ENCODE measurements around the gene NCEH1. TPM values are rescaled to one million over a fixed set of nuclear protein-coding genes. Genes with fewer than 3 reads are reported as not detected.

NCEH1 gene
- total RNA-seq, 2 experiments from 2014 or later, result 0.33 to 0.50 TPM

DNA sequence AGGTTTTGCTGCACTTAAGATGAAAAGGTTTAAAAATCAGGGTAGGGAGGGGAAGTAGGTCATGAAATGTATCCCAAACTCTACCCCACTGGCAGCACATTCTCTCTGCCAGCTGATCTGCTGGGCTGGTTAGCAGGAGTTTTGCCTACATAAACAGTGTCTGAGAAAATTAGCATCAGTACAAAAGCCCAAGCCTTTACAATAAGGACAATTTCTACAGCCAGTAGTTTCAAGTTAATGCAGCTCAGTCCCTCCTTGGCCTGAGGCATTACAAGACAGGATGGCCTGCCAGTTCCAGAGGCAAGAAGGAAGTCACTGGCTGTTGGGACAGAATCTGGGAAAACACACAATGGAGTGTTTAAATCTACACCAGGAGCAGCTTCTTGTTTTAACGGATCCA, 32.8 kb downstream of the NCEH1 start:
- no peak for DNase-seq
- Mint-ChIP-seq H3K4me1 (ENCODE audit: low read depth) (peaks cover 6% of the 10 kb centered on the region), H3K9me3 (no peaks in the 10 kb centered on the region), H3K27me3 (no peaks in the 10 kb centered on the region), H3K4me3 (no peak overlapping the region), H3K27ac (no peak overlapping the region), H3K36me3 (ENCODE audit: low read depth) (no peaks in the 10 kb centered on the region)
- POLR2A ChIA-PET, result no interaction called here
- ATAC-seq (ENCODE audit: poor library complexity), result no peak
- Histone ChIP-seq H3K27ac (ENCODE audit: low read depth in 1 of 2, low read length in 2 of 2) (no peak overlapping the region), H3K27me3 (ENCODE audit: control insufficient read depth in 1 of 2, insufficient read depth in 2 of 2, low read length in 2 of 2) (no peaks in the 10 kb centered on the region), H3K9me3 (ENCODE audit: control insufficient read depth in 1 of 2, insufficient read depth in 1 of 2, low read length in 2 of 2) (no peaks in the 10 kb centered on the region), H3K36me3 (ENCODE audit: insufficient read depth, low read length) (no peaks in the 10 kb centered on the region), H3K4me1 (ENCODE audit: insufficient read depth, low read length) (no peaks in the 10 kb centered on the region), H3K4me3 (ENCODE audit: low read length) (no peak overlapping the region)
- CTCF ChIA-PET, result interaction anchor here (2.3 kb wide), 1 partner anchor 11 kb away, joined by 4 read pairs; no protein-coding TSS in a partner anchor
- intact Hi-C loops (cut with DNase I, micrococcal nuclease), result no loop called here
- TF ChIP-seq, protein P1, sequence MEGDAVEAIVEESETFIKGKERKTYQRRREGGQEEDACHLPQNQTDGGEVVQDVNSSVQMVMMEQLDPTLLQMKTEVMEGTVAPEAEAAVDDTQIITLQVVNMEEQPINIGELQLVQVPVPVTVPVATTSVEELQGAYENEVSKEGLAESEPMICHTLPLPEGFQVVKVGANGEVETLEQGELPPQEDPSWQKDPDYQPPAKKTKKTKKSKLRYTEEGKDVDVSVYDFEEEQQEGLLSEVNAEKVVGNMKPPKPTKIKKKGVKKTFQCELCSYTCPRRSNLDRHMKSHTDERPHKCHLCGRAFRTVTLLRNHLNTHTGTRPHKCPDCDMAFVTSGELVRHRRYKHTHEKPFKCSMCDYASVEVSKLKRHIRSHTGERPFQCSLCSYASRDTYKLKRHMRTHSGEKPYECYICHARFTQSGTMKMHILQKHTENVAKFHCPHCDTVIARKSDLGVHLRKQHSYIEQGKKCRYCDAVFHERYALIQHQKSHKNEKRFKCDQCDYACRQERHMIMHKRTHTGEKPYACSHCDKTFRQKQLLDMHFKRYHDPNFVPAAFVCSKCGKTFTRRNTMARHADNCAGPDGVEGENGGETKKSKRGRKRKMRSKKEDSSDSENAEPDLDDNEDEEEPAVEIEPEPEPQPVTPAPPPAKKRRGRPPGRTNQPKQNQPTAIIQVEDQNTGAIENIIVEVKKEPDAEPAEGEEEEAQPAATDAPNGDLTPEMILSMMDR (IDR thresholded peaks at IDR 0.05), result no peak

DNA sequence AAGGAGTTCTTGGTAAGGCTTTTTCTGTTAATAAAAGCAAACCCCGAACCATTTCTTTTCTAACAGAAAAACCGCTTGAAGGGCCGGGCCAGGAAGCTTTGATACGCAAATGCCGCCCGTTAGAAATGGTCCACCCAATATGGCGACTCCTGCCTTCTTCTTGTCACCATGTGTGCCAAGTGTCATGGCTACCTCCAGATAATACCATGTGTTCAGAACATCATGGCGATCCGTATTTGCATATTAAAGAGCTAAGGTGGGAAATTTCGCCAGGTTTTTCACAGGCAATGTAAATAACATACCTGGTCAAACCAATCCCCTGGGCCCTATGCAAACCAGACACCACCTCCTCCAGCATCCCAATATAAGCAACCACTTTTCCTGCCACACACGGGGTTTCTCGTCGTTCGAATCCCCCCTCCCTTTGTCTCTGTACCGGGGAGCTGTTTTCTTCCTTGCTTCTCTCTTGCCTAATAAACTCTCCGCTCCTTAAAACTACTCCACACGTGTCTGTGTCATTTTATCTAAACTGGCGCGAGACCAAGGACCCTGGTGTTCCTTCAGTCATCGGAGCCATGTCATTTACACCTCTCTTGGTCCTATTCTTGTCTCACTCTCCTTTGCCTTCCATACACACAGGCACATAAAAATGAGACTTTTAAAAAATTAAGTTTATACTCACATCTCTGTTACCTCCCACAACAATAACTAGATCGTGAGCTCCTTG, 34.5 kb downstream of the NCEH1 start:
- DNase-seq (no peak), ATAC-seq (ENCODE audit: poor library complexity) (no peak)
- no peak overlapping the region for H3K4me3 ChIP-seq (ENCODE audit: low read length)
- POLR2A ChIA-PET, result no interaction called here
- no peaks in the 10 kb centered on the region for H3K4me1 ChIP-seq (ENCODE audit: insufficient read depth, low read length)
- no peaks in the 10 kb centered on the region for H3K36me3 Mint-ChIP-seq (ENCODE audit: low read depth)
- TF ChIP-seq, protein P1 (IDR thresholded peaks at IDR 0.05), result no peak
- no peak overlapping the region for H3K27ac Mint-ChIP-seq
- intact Hi-C loops (cut with DNase I, micrococcal nuclease), result no loop called here
- no peaks in the 10 kb centered on the region for H3K36me3 ChIP-seq (ENCODE audit: insufficient read depth, low read length)
- no peaks in the 10 kb centered on the region for H3K9me3 ChIP-seq (ENCODE audit: control insufficient read depth in 1 of 2, insufficient read depth in 1 of 2, low read length in 2 of 2)
- CTCF ChIA-PET, result interaction anchor here (2.3 kb wide), 1 partner anchor 10 kb away, joined by 4 read pairs; no protein-coding TSS in a partner anchor
- H3K27me3 ChIP-seq (ENCODE audit: control insufficient read depth in 1 of 2, insufficient read depth in 2 of 2, low read length in 2 of 2), result no peaks in the 10 kb centered on the region
- no peak overlapping the region for H3K4me3 Mint-ChIP-seq
- no peaks in the 10 kb centered on the region for H3K9me3 Mint-ChIP-seq
- H3K4me1 Mint-ChIP-seq (ENCODE audit: low read depth), result peaks cover 6% of the 10 kb centered on the region
- no peak overlapping the region for H3K27ac ChIP-seq (ENCODE audit: low read depth in 1 of 2, low read length in 2 of 2)
- no peaks in the 10 kb centered on the region for H3K27me3 Mint-ChIP-seq

DNA sequence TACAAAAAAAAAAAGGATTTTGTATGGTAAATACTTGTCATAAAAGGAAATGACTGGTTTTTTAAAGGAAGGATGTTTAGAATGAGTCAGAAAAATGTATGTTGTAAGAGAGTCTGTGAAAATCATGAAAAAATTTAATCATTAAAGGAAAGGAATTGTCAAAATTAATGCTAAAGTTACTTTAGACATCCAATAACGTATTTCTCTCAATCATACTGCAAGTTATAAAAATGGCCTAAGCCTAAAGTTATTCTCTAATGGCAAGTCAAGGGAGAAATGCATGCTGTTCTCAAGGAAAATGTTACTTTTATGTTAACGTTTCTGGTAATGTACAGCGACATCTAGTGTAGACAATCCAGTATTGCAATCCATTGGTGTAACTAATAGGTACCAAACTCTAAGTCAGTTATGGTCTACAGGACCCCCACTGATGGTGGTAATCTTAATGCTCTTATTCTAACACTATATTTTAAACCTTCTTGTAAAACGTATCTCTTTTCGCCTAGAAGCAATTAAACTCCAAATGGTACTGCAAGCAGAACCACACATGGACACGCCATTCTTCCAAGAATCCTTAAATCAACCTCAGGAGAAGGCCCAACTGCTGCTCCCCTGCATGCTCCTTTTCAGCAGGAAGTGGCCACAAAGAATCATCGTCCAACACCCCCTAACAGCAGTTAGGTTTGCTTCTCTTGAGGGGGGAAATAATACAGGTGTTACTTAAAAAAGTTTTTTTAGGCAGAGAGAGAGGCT, 35.2 kb downstream of the NCEH1 start:
- POLR2A ChIA-PET, result no interaction called here
- Histone ChIP-seq H3K4me1 (ENCODE audit: insufficient read depth, low read length) (no peaks in the 10 kb centered on the region), H3K4me3 (ENCODE audit: low read length) (no peak overlapping the region), H3K36me3 (ENCODE audit: insufficient read depth, low read length) (no peaks in the 10 kb centered on the region), H3K27me3 (ENCODE audit: control insufficient read depth in 1 of 2, insufficient read depth in 2 of 2, low read length in 2 of 2) (no peaks in the 10 kb centered on the region), H3K9me3 (ENCODE audit: control insufficient read depth in 1 of 2, insufficient read depth in 1 of 2, low read length in 2 of 2) (no peaks in the 10 kb centered on the region), H3K27ac (ENCODE audit: low read depth in 1 of 2, low read length in 2 of 2) (no peak overlapping the region)
- no peak overlapping the region for H3K27ac Mint-ChIP-seq
- intact Hi-C loops (cut with DNase I, micrococcal nuclease), result no loop called here
- peaks cover 6% of the 10 kb centered on the region for H3K4me1 Mint-ChIP-seq (ENCODE audit: low read depth)
- CTCF ChIA-PET, result interaction anchor here (2.3 kb wide), 1 partner anchor 9 kb away, joined by 4 read pairs; no protein-coding TSS in a partner anchor
- H3K36me3 Mint-ChIP-seq (ENCODE audit: low read depth), result no peaks in the 10 kb centered on the region
- ATAC-seq (ENCODE audit: poor library complexity) (peak; percentile 52), DNase-seq (peak in 4 of 14 experiments; percentile 9 to 73 (median 64))
- H3K4me3 Mint-ChIP-seq, result no peak overlapping the region
- no peaks in the 10 kb centered on the region for H3K9me3 Mint-ChIP-seq
- TF ChIP-seq, protein P1 (IDR thresholded peaks at IDR 0.05), result peak; percentile 77
- H3K27me3 Mint-ChIP-seq, result no peaks in the 10 kb centered on the region
